Calu3 (cell line): ENCODE results near the gene UBXN6. TPM values are rescaled to one million over a fixed set of nuclear protein-coding genes. Genes with fewer than 3 reads are reported as not detected.
A peak's percentile ranks its signal among the peaks of the same experiment; 100 is the strongest.

Experiments used
- BruUV-seq: library from RNA; stranded (reverse); fragments of 400-500 nt; replicated peaks from 2 replicates; lab custom pipeline; 2021; lab: Mats Ljungman, UMichigan
- CTCF ChIA-PET: fragments of 300-600 bp; sonication (Branson Sonifier 250); formaldehyde crosslinking; loops from one replicate; lab custom pipeline; 2022; ENCODE audit warnings: antibody characterized with exemption; lab: Charles Lee
- DNase-seq: peaks from one replicate; pipeline ENCODE4 v3.0.0; 2022
- H3K27ac Mint-ChIP-seq: one replicate; pipeline ENCODE4 v1.8.0; 2022; ENCODE audit warnings: mixed read lengths; ENCODE audit not compliant: unreplicated experiment
- H3K27me3 Mint-ChIP-seq: one replicate; pipeline ENCODE4 v1.8.0; 2022; ENCODE audit warnings: mixed read lengths; ENCODE audit not compliant: unreplicated experiment
- H3K36me3 Mint-ChIP-seq: one replicate; pipeline ENCODE4 v1.8.0; 2022; ENCODE audit warnings: mild to moderate bottlenecking, moderate library complexity, mixed read lengths; ENCODE audit not compliant: insufficient read depth, unreplicated experiment
- H3K4me1 Mint-ChIP-seq: one replicate; pipeline ENCODE4 v1.8.0; 2022; ENCODE audit warnings: mild to moderate bottlenecking, low read depth, mixed read lengths; ENCODE audit not compliant: unreplicated experiment
- H3K4me3 Mint-ChIP-seq: one replicate; pipeline ENCODE4 v1.8.0; 2022; ENCODE audit warnings: mild to moderate bottlenecking, low read depth, moderate library complexity, mixed read lengths; ENCODE audit not compliant: unreplicated experiment
- H3K9me3 Mint-ChIP-seq: one replicate; pipeline ENCODE4 v1.8.0; 2022; ENCODE audit warnings: low read depth, mixed read lengths; ENCODE audit not compliant: unreplicated experiment
- CTCF ChIP-seq: fragments of 200-600 bp; IDR thresholded peaks from one replicate; pipeline ENCODE4 v1.8.0; 2022; ENCODE audit warnings: antibody characterized with exemption; ENCODE audit not compliant: unreplicated experiment
- intact Hi-C: fragments of 100-400 bp; cut with micrococcal nuclease; formaldehyde crosslinking; loops from one replicate; pipeline ENCODE4 v1.10.0; 2022; ENCODE audit not compliant: unreplicated experiment
- total RNA-seq: library from RNA; stranded (reverse); gene quantifications from 2 replicates; pipeline ENCODE4 v1.2.3, GENCODE V29; 2022

Gene UBXN6
- total RNA-seq, 1 experiment from 2014 or later: 38.9 TPM

- no peaks in the 10 kb centered on the region for H3K27me3 Mint-ChIP-seq
Observed at GRCh38 chr19:4495471-4495870, 37.9 kb upstream of the UBXN6 start.

GRCh38 chr19:4494691-4495064, 37.1 kb upstream of the UBXN6 start:
- no peak for TF ChIP-seq CTCF
- CTCF ChIA-PET: interaction anchor here (1.1 kb wide), 1 partner anchor 10 kb away, joined by 3 read pairs; no protein-coding TSS in a partner anchor
- Mint-ChIP-seq H3K27me3 (no peaks in the 10 kb centered on the region), H3K36me3 (peaks cover 14% of the 10 kb centered on the region), H3K4me3 (no peak overlapping the region), H3K27ac (no peak overlapping the region), H3K9me3 (no peaks in the 10 kb centered on the region), H3K4me1 (no peaks in the 10 kb centered on the region)
- BruUV-seq: no TSS peak
- intact Hi-C loops: no loop called here
- no peak for DNase-seq

More at GRCh38 chr19:4495471-4495870, 37.9 kb upstream of the UBXN6 start:
- Mint-ChIP-seq H3K36me3 (peaks cover 18% of the 10 kb centered on the region), H3K4me1 (no peaks in the 10 kb centered on the region), H3K4me3 (no peak overlapping the region), H3K27ac (no peak overlapping the region), H3K9me3 (no peaks in the 10 kb centered on the region)
- DNase-seq: peak; percentile 12
- BruUV-seq: no TSS peak
- TF ChIP-seq CTCF: no peak
- CTCF ChIA-PET: interaction anchor here (0.6 kb wide), 1 partner anchor 40 kb away, joined by 3 read pairs; the partner anchor contains the start of gene PLIN5
- intact Hi-C loops: no loop called here

GRCh38 chr19:4493929-4494690, 36.5 kb upstream of the UBXN6 start:
- TF ChIP-seq CTCF: no peak
- Mint-ChIP-seq H3K9me3 (no peaks in the 10 kb centered on the region), H3K27ac (no peak overlapping the region), H3K4me3 (no peak overlapping the region), H3K36me3 (peaks cover 9% of the 10 kb centered on the region), H3K4me1 (no peaks in the 10 kb centered on the region), H3K27me3 (no peaks in the 10 kb centered on the region)
- no peak for DNase-seq
- CTCF ChIA-PET: interaction anchor here (1.1 kb wide), 1 partner anchor 10 kb away, joined by 3 read pairs; no protein-coding TSS in a partner anchor
- no TSS peak for BruUV-seq
- intact Hi-C loops: no loop called here

- Mint-ChIP-seq H3K4me3 (no peak overlapping the region), H3K27me3 (no peaks in the 10 kb centered on the region), H3K4me1 (no peaks in the 10 kb centered on the region), H3K9me3 (no peaks in the 10 kb centered on the region), H3K27ac (no peak overlapping the region), H3K36me3 (peaks cover 11% of the 10 kb centered on the region)
- BruUV-seq: no TSS peak
- TF ChIP-seq CTCF: no peak
- intact Hi-C loops: no loop called here
- no peak for DNase-seq
- CTCF ChIA-PET: no interaction called here
Observed at GRCh38 chr19:4493104-4493928, 35.7 kb upstream of the UBXN6 start.
